CD4-positive, alpha-beta T cell treated with Interleukin-2 at 100 ng/mL for 4 hours (primary cell): Measurements from ENCODE around the gene RDH5.
A peak's percentile ranks its signal among the peaks of the same experiment; 100 is the strongest.

Experiments used
- DNase-seq: peaks from one replicate; pipeline ENCODE4 v3.0.0-alpha.2; 2020; ENCODE audit warnings: low spot score

RDH5 gene

DNA sequence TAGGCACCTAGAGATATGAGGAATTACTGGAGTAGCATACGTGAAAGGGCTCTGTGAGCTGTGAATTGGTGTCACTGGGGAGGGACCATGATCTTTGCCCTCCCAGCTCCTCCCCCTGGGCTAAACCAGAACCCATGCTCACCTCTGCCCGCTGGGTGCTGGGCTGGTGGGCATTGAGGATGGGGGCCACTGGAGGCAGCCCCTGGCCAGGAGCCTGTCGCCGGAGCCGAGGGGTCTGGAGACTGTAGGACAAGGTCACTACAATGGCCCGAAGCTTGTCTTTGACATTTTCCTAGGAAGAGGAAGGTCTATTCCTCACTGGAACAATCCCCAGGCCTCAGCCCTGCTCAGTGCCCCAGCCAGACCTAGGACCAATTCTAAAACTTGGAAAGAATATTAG is 24.1 kb upstream of the RDH5 start:
- no peak for DNase-seq

DNA sequence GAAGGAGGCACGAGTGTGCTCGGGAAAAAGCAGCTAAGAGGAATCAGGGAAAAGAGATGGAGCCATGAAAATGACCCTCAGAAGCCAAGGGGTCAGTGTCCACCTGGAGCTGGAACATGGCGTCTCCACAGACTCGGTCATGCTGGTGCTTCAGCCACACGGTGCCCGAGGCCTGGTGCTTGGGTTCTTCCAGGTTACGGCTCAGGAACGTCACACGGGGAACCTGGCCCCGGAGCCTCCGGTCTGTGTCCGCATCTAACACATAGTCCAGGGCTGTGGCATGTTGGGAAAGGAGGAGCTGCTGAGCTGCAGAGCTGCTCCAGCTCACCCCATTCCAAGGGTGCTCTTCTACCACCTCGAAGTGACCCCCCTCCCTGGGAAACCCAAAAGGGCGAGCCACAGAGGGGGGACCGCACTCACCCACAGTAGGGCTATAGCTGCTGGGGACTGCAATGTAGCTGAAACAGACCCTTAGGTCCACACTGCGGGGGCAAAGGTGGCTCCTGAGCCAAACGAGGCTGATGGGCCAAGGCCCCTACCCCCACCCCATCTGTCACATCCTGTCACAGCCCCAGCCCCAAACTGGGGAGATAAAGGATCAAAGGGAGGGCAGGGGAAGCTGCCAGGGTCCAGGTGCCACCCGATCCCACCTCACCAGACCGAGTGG is 23.3 kb upstream of the RDH5 start:
- no peak for DNase-seq

DNA sequence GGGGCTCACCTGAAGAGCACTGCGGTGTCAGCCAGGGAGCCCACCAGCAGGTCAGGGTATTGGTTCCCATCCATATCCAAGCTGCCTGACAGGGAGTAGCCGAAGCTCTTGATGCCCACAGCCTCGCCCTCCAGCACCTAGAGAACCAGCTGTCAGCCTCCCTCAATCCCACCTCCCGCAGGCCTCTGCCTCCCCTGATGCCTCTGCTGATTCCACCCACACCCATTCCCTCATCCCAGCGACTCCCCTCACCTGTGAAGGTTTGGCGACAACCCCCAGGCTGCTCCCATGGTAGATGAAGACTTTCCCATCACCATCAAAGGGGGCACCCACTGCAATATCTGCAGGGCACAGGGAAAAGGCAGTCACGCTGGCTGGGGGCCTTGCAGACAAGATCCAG is 22.5 kb upstream of the RDH5 start:
- no peak for DNase-seq

DNA sequence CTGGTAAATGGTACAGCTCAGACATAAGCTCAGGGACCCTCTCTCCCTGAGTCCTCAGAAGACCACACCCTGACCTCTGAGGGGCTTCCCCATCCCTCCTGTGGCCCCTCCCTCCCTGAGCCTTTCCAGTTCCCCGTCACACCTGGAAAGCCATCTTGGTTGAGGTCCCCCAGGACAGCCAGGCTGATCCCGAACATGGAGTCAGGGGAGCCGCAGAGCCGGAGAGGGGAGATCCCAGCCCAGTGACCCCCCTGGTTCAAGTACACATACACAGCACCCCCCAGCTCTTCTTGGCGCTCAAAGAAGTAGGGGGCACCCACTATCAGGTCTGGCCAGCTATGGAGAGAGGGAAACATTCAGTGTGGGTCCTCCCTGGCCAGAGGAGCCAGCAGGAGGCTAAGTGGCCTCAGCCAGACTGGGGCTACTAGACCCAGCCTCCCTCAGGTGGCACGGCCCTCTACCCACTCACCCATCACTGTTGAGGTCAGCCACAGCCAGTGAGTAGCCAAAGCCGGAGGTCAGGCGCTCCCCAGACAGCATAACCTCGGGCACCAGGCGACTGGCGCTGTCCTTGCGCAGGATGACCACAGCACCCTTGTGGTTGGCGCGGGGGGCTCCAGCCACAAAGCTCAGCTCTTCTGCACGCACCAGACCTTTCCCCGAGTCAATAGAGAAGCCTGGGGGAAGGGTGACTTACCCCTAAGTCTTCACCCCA is 21.8 kb upstream of the RDH5 start:
- DNase-seq, result no peak

DNA sequence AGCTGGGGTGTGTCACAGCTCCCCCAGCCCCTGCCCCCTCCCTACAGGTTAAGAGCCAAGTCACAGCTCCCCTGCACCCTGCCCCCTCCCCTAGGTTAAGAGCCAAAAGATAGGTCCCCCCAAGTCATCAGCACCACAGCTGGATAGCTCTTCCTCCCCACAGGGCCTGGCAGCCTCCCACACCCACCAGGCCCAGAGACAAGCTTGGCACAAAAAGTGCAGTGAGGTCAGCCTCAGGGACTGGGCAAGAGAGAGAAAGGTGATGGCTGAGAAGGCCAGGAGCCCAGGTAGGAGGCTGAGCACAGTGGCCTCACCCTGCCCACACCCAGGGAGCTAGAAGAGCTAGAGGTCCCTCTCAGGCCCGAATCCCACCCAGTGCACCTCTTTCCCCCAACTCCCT is 21.2 kb upstream of the RDH5 start:
- no peak for DNase-seq

DNA sequence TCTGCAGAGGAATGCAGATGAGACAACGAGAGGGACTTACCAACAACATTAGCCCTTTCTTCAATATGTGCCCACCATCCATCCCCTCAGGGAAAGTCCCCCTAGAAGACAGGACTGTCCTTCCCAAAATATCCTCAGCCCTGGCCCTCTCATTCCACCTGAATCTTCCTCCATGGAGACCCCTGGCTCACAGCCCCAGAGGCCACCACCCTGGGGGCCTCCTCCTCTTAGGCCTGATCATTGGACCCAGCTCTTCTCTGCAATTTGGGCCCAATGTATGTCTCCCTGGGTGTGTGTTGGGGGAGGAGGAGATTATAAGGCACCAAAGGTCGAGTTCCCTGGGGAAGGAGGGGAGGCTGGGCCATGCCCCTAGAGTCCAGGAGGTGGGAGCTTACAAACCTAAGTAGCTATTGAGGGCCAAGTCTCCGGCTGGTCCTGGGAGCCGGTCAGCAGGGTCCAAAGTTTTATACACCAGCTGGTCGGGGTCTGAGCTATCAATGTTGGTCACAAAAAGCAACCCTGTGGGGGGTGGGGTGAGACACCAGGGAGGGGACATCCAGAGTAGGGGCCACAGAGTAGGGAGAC is 20.6 kb upstream of the RDH5 start:
- no peak for DNase-seq

DNA sequence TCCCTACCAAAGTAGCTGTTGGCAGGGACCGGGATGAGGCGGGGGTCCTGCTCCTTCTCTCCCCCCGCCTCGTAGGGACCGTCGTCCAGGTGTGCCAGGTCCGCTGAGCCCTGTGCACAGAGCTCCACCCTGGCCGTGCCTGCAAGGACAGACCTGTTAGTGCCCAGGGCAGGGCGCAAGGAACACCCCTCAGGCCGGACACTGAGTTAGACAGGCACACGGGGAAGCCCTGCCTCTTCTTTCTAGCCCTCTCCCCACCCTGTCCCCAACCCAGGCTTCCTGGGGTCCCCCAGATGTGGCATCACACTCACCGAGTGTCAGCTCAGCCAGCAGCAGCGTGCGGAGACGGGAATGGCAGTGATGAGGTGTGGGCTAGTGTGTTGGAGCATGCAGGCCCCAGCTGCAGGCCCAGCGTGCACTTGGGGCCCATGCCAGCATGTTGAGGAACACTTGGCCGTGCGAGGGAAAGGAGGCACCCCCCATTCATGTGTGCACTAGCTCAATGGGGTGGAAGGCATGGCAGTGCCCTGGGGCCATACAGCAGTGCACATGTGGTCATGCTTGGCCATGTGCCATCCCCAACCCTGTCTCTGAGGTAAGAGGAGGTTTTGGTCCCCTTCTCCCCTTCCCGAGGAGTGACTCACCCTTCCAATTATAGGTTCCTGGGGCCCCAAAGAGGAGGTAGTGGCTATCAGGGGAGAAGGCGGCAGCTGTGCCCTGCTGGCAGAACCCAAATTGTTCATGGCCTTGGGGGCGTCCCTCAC is 19.8 kb upstream of the RDH5 start:
- no peak for DNase-seq

DNA sequence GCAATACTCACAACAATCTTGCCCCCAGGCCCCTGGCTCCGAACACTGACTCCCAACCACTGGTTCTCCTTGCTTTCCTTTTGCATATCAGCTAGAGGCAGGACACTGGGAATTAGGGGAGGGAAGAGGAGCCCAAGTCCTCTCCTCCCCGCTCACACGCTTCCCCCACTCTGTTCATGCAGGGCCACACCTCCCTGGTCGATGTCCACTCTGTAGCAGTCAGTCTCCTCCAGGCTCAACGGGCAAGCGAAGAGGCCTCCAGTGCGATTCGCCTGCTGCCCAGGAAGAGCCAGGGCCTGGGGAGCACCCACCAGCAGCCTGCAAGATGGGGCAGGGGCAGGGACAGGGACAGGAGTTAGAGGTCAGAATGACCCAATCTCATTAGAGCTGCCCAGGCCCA is 17.3 kb upstream of the RDH5 start:
- no peak for DNase-seq

DNA sequence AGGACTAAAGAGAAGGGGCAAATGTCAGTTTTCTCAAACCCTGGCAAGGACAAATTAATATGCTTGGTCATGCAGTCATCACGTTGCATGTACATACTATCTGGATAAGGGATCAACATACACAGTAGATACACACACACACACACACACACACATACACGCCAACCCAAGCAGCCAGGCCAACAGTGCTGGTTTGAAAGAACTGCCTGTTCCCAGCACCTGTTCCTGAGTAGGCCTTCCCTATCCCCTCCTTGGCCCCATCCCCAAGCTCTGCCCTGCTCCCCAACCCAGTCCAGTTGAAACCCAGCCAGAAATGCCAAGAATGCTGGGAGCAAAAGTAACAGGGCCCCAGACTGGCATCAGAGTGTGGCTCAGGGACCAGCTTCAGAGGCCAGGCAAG is 16.9 kb upstream of the RDH5 start:
- no peak for DNase-seq

DNA sequence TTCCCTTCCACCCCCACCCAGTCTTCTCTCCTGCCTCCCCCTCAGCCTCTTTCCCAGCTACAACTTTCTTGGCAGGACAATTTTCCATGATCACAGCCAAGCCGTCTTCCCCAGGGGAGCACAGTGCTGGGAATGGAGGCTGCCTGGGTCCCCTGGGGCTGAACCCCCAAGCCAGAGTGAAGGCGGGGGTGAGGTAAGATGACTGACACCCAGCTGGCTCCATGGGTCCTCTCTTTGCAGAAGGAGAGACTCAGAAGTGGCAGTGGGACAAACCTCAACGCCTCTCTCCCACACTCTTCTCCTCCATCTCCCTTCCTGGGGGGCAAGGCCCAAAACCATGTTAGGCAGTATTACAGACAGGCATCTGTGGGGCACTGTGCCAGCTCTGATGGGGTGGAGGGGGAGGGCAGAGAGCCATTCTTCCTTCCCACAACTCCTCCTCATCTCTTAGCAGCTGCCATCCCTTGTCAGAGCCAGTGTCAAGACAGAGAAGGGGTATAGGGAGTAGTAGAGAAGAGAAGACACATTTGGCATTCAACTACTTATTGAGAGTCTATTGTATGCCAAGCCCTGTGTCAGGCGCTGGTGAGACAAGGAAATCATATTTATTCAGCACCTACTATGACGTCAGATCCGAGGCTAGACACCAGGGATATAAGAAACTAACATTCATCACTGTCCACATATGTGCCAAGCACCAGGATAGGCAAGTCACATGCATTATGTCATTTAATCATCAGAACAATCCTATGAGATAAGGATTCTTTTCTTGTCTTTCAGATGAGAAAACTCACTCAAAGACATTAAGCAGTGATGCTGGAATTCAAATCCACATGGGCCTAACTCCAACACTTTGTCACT is 16.1 kb upstream of the RDH5 start:
- DNase-seq, result no peak

DNA sequence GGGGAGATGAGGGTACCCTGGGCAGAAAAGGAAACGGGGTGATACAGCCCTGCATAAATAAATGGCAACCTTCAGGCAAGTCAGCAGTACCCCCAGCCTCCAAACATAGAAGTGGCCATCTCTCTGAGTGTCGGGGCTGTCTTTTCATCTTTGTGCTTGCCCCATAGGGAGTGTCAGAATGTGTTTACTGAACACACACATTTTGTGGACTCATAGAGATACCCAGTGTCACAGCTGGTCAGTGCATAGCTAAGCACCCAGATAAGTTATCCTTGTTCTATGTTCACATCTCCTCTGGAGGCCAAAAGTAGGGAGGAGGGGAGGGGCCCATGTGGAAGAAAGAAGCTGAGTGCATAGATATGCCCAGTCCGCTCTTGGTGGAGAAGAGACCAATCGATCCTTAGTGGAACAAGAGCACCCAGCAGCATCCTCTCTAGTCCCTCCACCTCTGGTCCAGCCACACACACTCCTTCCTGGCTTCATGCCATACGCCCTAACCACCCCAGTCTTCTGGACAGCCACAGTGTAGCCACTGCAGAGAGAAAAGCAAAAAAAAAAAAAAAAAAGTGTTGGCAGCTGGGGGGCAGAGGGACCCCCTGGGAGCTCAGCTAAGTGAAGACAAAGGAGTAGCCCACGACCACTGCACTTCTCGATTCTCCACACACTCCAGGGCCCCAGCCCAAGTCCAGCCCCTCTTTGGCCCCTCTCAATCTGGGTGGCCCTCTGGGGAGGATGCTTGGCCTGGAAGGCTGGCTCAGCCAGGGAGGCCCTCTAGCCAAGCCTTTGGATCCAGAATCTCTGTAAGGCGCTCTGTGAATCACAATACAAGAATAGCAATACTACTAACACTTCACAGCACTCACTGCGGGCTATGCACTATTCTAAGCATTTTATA is 15.1 kb upstream of the RDH5 start:
- DNase-seq, result no peak

DNA sequence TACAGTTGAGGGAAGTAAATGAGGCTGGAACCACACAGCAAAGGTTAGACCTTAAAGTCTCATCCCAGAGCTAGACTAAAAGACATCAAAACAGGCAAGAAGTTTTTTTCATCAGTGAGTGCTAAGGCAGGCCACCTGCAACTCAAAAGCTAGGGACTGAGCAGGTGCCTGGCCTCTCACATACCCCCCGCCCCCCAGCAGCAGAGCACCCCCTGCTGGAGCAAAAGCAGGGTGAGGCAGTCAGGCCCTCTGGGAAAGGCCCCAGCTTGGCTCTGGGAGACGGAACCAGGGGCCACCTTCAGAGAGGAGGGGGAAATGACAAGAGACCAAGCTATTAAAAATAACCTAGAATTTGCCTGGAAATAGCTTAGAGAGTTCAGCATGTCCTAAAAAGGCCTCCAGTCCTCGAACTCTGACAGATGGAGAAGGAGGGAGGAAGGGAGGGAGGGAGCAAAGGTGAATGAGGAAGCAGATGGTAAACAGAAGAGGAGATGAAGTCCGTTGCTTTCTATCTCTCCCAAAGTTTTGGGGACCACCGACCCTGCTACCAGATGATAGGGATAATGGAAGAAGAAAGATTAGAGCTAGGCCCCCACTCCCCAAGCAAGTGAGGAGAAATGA is 14.3 kb upstream of the RDH5 start:
- no peak for DNase-seq

DNA sequence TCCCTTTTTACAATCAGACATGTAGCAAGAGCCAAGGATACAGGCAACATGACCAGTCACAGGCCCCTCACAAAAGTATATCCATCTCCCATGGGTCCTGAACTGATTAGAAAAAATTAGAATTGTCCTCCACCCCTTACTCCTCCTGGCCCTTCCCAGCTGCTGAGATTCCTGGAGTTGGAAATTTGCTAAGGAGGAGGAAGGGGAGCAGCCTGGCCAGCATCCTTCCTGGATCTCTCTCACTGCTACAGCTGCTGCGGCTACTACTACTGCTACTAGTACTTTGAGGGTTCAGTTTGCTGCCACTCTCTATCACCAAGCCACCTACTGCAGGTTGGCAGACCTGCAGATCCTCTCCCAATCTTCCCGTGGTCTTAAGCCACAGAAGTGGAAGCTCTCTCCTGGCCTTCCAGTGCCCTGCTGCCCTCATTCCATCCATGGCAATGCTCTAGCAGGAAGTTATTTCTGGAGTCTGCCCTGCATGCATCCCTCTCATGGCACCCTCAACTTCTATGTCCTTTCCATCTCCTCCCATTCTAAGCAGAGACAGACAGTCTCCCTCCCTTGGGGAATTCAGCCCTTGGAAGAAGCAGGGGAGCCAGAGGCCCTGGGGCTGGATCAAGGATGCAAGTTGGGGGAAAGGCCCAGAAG is 13.5 kb upstream of the RDH5 start:
- DNase-seq, result no peak

DNA sequence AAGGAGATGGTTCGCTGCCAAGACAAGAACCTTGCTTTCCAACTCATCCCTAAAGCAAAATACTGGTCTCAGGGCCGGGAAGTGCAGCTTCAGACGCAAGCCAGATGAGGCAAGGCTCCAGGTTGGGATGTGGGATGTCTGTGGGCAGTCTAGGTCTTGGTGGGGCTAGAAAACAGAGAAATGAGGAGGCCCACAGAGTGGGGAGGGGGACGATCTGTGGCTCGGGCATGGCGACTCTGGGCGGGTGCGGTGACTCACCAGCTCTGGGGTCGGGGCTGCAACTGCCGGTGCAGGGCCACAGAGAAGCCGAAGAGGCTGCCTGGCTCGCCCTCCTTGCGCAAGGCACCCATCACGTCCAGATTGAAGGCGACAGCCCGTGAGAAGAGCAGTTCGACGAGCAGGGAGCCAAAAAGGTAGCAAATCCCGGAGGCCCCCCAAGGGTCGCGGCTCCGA is 12.9 kb upstream of the RDH5 start:
- DNase-seq, result no peak

DNA sequence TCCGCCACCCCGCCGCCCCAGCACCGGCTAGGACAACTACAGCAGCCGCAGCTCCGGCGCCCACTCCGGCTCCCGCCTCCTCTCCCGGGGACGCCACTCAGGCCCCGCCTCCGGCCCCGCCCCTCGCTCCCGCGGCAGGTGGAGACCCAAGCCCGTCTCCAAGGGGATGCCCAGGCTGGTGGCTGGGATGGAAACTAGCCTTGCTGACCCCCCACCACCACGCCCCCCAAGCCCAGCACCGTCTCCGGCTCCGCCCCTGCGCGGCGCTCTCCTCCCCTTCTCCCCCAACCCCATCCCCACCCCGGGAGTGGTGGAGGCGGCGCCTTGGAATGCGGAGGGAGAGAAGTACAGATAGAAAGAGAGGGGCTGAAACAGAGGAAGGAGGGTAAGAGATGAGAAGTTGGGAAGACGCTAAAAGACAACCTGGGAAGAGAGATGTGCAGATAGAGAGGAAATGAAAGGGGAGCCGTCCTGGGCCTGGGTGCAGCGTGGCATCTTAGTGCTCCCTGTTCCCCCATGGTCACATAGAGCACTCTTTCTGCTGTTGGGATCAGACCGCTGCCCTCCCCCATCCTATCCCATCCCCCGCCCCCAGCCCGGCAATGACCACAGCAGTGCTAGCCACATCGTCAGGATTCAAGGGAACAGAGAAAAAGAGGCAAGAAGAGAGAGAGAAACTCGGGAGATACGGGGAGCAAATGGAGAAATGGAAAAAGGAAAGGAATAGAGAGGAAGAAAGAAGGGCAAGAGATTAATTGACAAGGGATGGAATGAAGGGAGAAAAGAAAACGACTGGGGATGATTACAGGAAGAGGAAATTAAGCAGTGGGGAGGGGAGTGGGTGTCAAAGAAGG is 12.1 kb upstream of the RDH5 start, which contains the start of gene ITGA7:
Gene ITGA7 (minus strand): TSS at position 64 of the 854 bp plus-strand sequence. CDS start 222 bp downstream, outside the sequence.
- DNase-seq, result peak; percentile 37

DNA sequence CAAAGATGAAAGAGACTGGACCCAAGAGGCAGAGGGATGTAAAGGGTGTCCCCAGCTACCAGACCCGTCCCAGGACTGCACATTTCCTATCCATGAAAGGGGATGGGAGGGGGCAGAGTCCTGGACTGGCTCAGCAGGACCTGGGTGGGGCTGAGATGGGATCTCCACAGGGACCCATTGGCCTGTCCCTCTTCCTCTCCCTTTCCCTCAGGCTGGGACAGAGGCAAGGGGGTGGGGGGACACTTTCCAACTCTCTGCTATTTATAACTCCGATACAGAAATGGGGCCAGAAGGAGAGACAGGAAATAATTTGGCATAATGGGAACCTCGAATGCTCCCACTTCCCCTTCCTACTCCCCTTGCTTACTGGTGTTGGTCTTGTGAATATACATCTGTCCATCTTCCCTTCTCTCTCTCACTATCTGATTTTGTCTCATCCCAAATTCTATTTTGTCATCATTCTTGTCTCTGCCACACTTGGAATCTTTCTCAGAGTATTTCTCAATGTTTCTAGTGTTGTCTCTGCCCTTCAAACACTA is 11.4 kb upstream of the RDH5 start:
- no peak for DNase-seq

DNA sequence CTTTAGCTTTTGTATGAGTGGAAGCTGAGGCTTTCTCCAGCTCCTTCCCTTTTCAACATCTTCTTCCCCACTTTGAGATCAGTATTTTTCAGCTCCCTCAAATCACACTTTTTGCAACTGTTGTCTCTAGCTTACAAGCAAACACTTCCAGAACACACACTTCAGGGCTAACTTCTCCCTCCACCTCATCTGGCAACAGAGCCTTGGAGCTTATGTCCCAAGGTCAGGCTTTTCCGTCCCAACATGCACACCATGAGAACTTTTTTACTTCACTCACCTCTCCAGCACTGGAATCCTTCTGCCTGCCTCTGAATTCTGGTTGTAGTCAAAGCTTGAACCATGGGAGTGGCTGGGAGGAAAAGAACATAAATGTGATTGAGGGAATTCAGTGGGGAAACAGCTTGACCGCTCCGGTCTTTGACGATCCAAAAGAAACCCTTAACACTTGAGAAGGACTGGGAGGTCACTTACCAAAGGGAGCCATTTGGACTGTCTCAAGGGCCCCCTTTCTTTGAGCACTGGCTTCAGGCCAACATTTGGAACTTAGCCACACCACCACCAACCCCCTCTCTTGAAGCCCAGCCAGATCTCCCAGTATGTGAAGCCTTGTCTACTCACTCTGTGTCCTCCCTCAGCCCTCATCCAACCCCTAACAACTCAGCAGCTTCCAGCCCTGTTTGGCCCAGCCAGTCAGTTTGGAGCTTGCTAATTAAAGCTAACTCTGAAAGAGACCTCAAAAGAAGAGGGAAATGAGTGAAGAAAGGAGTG is 8.2 kb upstream of the RDH5 start:
- no peak for DNase-seq
